Measurements from ENCODE around the gene ANKFY1.

- TF ChIP-seq CTCF (IDR thresholded peaks at IDR 0.05) (no peak), ZFX (IDR thresholded peaks at IDR 0.05; ENCODE audit: borderline replicate concordance) (no peak)
These were observed 144.5 kb downstream of the ANKFY1 start for GRCh38 chr17:4119299-4119698.

All from 22Rv1 (cell line).